ENCODE measurements around the gene ZNF688. TPM values are rescaled to one million over a fixed set of nuclear protein-coding genes. Genes with fewer than 3 reads are reported as not detected.

ZNF688 gene
- total and polyA plus RNA-seq, 9 of the 15 experiments (the other 6 are each of a cell fraction or from before 2014, with no cell fraction given), result 0.48 to 12.9 (median 4.5) TPM

- TF ChIP-seq RBBP5 (IDR thresholded peaks at IDR 0.05; ENCODE audit: borderline replicate concordance, insufficient read depth, low read length, poor library complexity, severe bottlenecking) (peak; percentile 39), ARID3A (IDR thresholded peaks at IDR 0.05; ENCODE audit: borderline replicate concordance, low read depth, low read length) (no peak), NBN (IDR thresholded peaks at IDR 0.05; ENCODE audit: low read depth) (0 out of 2 replicates have a peak, but pooled peaks have one; percentile 2), ETS1 (conservative IDR thresholded peaks at IDR 0.05; ENCODE audit: control insufficient read depth, low read depth, low read length) (peak; percentile 73; the same call in 1 of the 2 replicates), ELF4 (CRISPR knock-in tag; IDR thresholded peaks at IDR 0.05) (peak; percentile 47; the same call in 1 of the 2 replicates), POLR3G (IDR thresholded peaks at IDR 0.05; ENCODE audit: extremely low read depth, insufficient read length, insufficient replicate concordance) (no peak), CREM (IDR thresholded peaks at IDR 0.05; ENCODE audit: low read depth) (peak; percentile 60)
Observed at GRCh38 chr16:30534368-30535105, 37.0 kb downstream of the ZNF688 start, which contains the start of gene ZNF747 (continued).
